AG09309 (cell line): ENCODE data around the gene KCNJ18.
"Not testable (repeated sequence)": the region's sequence is repeated elsewhere in the genome, so short reads cannot be mapped to it uniquely, and the experiment has no call there.

Experiments
- DNase-seq: peaks from one replicate; pipeline ENCODE4 v3.0.0-alpha.2; 2010; ENCODE audit warnings: low read depth
- H3K4me3 ChIP-seq: 2 replicates; pipeline ENCODE4 v1.5.1; 2011; ENCODE audit warnings: mild to moderate bottlenecking, low read depth, low read length, moderate library complexity; ENCODE audit not compliant: control insufficient read depth

The KCNJ18 gene

DNA sequence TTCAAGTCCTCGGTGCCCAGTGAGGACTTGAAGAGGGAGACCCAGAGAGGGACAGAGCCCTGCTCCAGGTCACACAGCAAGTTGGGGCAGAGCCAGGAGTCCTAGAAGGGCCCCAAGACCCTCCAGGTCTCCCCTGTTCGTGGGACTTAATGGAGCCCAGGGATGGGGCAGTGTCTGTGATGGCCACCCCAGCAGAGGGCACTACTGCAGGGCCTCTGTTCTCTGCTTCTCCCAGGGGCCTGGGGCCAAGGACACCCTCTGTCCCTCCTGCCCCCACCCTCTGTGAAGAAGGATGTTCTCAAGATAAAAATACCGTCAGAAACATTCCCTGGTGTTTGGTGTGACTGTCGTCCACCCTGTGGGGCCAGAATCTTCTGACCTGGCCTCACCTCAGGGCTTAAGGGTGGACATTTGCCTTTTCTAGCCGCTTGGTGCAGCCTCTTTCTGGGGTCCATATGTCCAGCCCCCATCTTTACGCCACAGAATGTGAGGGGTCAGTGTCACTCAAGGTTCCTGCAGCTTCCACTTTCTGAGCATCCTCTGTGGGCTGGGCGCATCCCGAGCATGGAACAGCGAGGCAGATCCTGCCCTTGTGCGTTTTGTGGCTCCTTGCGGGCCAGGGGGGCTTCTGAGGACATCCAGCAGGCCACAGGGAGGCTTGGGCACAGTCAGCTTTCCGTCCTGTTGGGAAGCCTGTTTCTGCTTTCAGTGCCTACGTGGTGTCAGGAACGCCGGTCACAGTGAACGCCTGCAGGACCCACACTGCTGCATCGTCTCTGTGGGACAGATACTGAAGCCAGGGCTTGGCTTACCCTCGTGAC, at the start of gene KCNJ18:
Gene KCNJ18 (plus strand): TSS at position 641 of the 821 bp plus-strand sequence. CDS start 10,264 bp downstream, outside the sequence.
- DNase-seq, H3K4me3 ChIP-seq: not testable (repeated sequence)

DNA sequence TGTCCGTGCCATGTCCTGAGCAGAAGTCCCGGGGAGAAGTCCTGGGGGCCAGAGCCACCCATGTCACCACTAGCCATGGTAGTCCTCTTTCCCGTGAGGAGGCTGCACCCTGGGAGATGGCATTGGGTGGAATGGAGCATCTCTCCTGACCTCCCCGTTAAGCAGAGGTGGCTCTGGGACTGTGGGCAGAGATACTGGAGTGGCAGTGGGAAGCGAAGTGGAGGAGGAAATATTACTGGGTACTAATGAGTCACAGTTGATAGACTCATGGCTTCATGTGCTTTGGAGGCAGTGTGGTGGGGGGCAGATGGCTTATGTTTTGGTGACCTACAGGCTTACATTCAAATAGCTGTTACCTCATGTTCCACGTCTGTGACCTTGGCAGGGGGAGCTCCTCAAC, 44.2 kb upstream of the KCNJ18 start:
- not testable (repeated sequence) for H3K4me3 ChIP-seq, DNase-seq

DNA sequence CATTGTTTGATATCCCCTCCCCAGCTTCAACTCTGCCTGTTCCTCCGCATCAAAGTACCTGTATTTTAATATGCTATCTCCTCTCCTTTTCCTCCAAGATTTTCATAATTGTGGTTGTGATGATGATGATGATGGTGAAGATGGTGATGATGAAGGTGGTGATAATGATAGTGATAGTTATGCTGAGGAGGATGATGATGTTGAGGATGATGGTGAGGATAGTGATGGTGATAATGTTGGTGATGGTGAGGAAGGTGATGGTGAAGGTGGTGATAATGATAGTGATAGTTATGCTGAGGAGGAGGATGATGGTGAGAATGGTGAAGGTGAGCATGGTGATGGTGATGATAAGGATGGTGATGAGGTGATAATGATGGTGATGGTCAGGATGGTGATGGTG, 42.3 kb upstream of the KCNJ18 start:
- DNase-seq: not testable (repeated sequence)

DNA sequence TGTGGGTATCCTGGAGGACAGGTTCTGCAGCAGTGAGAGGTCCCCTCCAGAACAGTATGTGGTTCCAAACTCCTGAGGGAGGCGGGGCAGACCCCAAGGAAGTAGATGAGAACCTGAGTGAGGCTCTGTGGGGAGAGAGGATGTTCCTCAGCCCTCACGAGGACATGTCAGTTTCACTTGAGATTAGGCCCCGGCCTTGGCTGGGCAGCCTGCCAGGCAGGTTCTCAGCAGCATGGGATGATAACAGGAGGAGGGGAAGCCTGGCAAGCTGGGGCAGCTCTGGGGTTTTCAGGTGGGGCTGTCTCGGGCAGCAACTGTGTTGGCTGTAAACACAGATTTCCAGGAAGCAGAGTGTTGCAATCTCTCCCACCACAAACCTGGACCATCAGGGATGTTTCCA, 40.3 kb upstream of the KCNJ18 start:
- DNase-seq, H3K4me3 ChIP-seq: not testable (repeated sequence)

More for the DNA sequence above, 42.3 kb upstream of the KCNJ18 start:
- H3K4me3 ChIP-seq: not testable (repeated sequence)

DNA sequence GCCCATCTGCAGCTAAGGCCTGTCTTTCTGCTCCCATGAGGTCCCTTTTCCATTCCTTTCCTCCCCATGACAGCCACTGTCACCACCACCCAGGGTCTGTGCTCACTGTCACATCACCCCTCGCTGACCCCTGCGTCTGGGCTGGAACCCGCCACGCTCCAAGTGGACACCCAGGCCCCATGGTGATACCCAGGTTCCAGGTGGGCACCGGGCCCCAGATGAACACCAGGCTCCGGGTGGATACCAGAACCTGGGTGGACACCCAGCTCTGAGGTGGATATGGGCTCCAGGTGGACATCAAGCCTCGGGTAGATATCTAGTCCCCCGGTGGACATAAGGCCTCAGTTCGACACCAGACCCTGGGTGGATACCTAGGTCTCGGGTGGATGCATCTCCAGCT, 39.1 kb upstream of the KCNJ18 start:
- H3K4me3 ChIP-seq, DNase-seq: not testable (repeated sequence)

DNA sequence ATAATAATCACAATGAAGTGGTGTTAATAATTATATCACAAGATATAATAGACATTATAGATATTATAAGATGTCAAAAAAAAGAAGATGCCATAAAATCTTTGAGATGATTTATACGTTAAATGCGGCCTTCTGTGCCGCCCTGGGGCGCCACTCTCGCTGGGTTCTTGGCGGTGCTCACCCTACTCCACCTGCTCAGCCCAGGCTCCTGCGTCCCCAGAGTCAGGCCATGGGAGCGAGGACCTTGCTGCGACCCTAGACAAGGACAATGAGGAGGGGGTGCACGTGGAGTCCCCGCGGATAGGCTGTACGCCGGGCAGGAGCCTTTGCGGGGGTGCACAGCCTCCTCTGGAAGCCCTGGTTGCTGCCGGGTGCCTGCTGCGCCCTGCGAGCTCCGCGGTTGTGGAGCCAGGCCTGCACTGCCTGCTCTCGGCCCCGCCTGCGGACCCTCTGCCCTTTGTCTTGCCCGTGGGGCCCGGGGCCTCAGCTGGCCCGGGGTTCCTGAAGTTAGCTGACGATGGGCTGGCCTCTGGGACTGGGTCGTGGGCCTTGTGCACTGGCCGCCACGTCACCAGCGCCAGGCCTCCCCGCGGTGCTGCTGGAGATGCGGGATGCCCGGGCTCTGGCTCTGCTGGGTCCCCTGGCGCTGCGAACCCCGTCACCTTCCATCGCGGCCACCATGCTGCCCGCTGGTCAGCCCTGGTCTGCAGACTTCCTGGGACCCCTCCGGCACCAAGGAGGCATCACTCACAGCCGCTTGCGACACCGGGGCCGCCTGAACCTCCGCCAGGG, 35.6 kb upstream of the KCNJ18 start:
- H3K4me3 ChIP-seq, DNase-seq: not testable (repeated sequence)

DNA sequence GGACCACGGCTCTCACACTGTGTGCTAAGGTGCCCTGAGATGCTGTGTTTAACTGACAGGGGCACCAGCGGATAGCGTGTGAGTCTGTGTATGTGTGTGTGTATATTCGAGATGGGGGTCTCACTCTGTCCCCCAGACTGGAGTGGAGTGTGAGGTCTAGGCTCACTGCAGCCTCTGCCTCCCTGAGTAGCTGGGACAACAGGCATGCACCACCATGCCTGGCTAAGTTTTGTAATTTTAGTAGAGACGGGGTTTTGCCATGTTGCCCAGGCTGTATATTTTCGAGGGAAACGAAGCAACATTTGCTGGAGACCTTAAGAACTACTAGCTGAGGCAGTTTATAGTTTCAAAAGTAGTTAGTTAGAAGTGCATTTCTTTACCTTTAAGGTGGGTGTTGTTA, 32.7 kb upstream of the KCNJ18 start:
- DNase-seq, H3K4me3 ChIP-seq: not testable (repeated sequence)

DNA sequence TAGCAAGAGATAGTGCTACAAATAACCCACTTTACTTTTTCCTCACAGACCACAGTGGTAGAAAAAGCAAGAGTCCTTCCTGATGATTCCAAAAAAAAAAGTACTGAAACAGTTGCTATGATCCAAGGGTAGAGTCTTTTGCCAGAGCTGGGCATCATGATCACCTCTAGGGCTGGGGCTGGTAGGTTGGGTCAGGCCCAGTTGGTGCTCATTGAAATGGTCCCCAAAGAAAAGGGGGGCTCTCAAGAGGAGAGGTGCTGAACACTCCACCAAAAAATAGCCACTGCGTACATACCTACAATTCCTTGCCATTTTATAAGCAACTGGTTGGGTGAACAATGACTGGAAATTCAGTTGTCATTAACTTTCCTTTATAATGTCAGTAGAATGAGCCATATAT, 30.9 kb upstream of the KCNJ18 start:
- H3K4me3 ChIP-seq, DNase-seq: not testable (repeated sequence)

DNA sequence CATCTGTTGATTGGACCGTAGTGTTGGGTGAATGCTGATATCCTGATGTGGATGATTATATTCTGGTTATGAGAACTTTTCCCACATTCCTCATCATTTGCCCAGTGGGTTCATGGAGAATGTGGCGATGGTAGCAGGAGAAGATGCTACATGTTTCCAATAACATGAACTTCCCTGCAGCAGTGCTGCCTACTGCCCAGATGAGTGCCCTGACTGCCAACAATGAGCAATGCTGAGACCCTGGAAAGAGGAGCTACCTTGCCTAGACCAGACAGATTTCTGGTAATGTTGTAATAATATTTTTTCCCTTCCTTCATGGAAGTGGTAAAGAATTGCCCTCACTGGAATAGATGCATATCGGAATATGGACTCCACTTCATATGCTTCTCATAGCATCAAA, 29.2 kb upstream of the KCNJ18 start:
- H3K4me3 ChIP-seq, DNase-seq: not testable (repeated sequence)

DNA sequence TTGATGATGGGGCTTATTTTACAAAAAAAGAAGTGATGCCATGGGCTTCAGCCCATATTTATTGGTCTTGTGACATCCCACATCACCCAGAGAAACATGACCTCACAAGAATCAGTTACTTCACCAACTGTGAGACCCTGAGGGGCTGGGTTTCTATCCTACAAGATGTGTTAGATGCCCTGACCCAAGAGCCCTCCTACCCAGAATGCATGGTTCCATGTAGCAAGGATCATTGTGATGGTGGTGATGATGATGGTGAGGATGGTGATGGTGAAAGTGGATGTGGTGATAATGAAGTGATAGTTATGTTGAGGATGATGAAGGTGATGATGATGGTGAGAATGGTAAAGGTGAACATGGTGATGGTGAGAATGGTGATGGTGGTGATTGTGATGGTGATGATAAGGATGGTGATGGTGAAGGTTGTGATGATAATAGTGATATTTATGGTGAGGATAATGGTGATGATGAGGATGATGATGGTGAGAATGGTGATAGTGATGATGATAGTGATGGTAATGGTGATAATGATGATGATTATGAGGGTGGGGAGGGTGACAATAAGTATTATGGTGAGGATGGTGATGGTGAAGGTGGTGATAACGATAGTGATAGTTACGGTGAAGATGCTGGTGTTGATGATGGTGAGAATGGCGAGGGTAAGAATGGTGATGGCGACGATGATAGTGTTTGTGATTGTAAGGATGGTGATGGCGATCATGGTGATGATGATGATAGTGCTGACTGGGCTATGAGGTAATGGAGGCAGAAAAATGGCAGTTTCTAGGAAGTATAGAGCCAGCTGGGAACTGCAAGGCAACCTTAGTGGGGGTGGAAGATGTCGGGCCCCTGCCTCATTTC, 28.5 kb upstream of the KCNJ18 start:
- H3K4me3 ChIP-seq, DNase-seq: not testable (repeated sequence)

DNA sequence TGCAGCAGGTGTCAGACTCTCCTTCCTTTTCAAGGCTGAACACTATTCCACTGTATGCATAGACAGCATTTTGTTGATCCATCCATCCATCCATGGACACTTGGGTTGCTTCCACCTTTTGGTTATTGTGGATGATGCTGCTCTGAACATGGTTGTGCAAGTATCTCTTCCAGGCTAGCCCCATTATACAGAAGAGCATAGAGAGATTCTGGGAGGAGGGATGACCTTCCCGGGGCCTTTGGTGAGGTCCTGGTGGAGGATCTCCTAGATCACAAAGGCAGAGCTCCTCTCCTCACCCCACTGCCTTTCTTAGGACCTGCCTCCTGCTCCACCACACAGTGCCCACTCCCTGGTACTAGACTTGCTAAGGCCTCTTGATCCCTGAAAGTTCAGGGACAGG, 27.2 kb upstream of the KCNJ18 start:
- not testable (repeated sequence) for H3K4me3 ChIP-seq, DNase-seq

DNA sequence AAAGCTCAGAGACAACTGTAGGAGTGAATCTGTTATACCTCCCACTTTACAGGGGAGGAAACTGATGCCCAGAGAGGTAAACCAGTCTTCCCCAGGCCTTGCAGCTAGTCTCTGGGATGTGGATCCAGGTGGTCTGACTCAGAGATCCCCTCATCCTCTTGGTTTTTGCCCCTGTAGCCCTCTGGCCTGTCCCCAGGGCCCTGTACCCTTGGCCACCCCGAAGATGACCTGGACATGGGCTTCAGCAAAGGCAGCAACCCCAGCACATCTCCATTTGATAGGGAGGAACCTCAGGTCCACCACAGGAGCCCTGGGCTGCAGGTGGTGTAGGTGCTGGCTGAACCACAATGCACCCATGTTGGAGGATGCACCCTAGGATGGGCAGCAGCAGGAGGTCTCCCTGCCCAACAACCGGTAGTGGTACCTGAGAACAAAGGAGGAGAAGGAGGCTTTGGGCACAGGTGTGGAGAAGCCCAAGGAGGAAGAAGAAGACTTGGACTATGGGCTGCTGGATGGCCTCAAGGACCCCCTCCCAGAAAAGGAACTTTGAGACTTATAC, 26.3 kb upstream of the KCNJ18 start:
- not testable (repeated sequence) for DNase-seq, H3K4me3 ChIP-seq

DNA sequence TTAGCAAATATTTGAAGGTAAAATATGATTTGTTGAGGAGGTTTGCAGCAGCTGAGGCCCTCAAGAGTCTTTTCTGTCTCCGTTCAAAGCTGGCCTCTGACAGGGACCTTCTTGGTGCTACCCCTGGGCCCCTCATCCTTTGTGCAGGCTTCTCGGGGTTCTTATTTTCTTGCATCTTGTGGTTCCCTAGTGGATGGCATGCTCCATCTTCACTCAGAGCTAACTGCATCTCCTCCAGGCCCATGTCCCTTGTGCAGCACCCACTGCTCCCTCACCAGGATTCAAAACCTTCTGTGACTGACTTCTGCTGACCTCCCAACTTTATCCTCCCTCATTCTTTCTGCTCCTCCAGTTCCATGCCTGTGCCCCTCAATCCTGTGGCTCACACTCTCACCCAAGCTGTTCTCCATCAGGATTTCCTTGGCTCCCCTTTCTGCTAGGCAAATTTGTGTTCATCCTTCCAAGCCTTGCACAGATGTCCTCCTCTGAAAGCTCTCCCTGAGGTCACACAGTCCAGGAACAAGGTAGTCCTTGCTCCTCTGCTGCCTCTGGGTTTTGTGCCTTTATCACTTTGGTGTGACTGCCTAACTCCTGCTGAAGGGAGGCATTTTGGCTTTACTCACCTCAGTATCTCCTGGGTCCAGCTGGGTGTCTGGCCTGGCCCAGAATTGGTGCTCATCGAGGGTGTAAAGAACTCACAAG, 25.5 kb upstream of the KCNJ18 start:
- not testable (repeated sequence) for H3K4me3 ChIP-seq, DNase-seq

DNA sequence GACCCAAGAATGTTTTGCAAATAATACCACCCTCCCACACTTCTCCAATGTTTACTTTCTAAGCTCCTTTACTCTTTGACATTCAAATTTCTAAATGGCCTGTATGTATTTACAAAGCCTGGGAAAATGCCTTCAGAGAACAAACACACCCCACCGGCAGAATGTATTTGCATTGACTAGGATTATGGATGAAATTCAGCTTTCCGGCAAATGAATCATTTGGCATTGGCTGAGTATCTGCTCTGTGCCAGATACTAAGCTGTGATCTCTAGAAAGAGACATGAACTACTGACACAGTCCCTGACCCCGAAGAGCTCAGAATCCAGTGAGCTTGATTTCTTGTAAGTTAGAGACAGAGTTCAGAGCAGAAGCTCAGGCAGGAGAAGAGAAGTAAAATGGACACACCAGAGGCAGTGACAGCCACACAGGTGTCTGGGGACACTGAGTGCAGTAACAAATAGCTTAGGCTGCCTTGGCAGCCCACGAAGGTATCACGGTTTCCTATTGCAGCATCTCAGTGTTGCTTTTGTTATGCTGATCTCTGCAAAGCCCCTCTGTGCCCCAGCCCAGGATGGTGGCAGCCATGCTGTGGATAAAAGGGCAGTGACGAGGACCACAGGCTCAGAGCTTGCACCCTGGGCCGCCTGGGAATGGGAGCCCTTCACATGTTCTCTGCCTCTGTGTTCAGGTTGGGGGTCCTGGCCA, 24.8 kb upstream of the KCNJ18 start:
- H3K4me3 ChIP-seq, DNase-seq: not testable (repeated sequence)

DNA sequence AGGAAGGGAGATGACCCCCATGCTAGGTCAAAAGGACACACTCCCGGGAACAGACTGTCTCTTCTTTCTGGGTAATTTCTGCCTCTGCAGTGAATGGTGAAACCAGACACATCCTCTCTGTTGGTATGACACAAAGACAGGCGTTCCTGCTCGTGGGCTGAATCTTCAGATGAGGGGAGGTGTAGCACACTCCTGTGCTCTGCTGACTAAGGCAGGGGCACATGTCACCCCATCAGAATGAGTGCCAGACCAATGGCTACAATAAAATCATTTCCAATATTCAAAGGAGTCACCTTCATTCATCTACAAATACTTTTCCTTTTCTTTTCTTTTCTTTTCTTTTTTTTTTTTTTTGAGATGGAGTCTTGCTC, 24.2 kb upstream of the KCNJ18 start:
- not testable (repeated sequence) for H3K4me3 ChIP-seq, DNase-seq

DNA sequence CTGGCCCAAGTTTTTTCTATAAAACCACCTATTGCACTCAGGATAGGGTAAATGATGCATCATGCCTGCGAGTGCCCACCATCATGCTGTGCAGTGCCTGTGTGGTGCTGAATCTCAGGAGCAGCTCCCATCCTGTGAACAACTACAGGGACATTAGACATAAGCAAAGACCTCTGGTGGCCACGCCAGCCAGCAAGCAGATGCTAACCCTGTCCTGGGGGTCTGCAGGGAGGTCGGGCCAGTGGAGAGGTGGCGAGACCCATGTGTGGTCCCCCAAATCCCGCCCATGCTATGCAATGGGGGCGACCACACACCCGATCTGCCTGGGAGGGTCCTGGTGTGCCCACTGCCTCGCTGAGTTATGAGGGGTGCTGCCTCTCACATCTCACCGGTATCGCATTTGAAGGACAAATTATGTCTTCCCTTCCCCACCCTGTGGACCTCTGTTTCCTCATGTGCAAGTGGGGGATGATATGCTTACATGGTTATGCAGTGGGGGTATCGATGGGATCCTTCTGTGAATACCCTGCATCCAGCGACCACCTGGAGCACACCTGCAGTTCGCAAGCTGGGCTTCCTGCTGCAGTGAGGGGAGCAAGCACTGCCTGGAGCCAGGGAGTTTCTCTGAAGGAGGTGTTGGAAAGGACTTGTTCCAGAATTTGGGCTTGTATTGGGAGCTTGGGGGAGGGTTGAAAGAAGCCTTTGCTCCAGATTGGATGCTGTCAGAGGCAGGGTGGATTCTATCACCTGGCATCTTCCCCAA, 23.4 kb upstream of the KCNJ18 start:
- H3K4me3 ChIP-seq, DNase-seq: not testable (repeated sequence)
